Upper lobe of left lung (tissue), 6 donors: ENCODE measurements around the gene CBL. TPM values are rescaled to one million over a fixed set of nuclear protein-coding genes. Genes with fewer than 3 reads are reported as not detected.

Experiments used
- ATAC-seq, 2 donors: fragments of 200-7000 bp; cut with Tn5 transposase; one replicate each; pipeline ENCODE4 v1.9.1; 2022; ENCODE audit warnings: mild to moderate bottlenecking in 2 of 2, moderate library complexity in 2 of 2; ENCODE audit not compliant: low FRiP score in 2 of 2
- DNase-seq, 2 donors: peaks; one replicate each; pipeline ENCODE4 v3.0.0-alpha.2; 2019 to 2020
- H3K27ac ChIP-seq, 4 donors: fragments of 200-600 bp; sonication (generic); one replicate each; pipeline ENCODE4 v1.5.1; 2016 to 2019
- H3K27me3 ChIP-seq, 4 donors: fragments of 200-600 bp; sonication (generic); one replicate each; pipeline ENCODE4 v1.5.1; 2017 to 2019
- H3K36me3 ChIP-seq, 4 donors: fragments of 200-600 bp; sonication (generic); one replicate each; pipeline ENCODE4 v1.5.1; 2016 to 2019
- H3K4me1 ChIP-seq, 4 donors: fragments of 200-600 bp; sonication (generic); one replicate each; pipeline ENCODE4 v1.5.1; 2018 to 2019
- H3K4me3 ChIP-seq, 4 donors: fragments of 200-600 bp; sonication (generic); one replicate each; pipeline ENCODE4 v1.5.1; 2017 to 2019; ENCODE audit warnings: mild to moderate bottlenecking in 2 of 4, moderate library complexity in 1 of 4
- H3K9me3 ChIP-seq, 4 donors: fragments of 200-600 bp; sonication (generic); one replicate each; pipeline ENCODE4 v1.5.1; 2018 to 2019
- EP300 ChIP-seq, 4 donors: sonication (generic); formaldehyde crosslinking; IDR thresholded peaks; one replicate each; pipeline ENCODE4 v1.5.1; 2017; ENCODE audit warnings: antibody characterized with exemption in 4 of 4, control low read depth in 2 of 4
- POLR2A ChIP-seq, 4 donors: fragments of 450-650 bp; IDR thresholded peaks; one replicate each; pipeline ENCODE4 v1.5.1; 2016 to 2017; ENCODE audit warnings: antibody characterized with exemption in 4 of 4, mild to moderate bottlenecking in 2 of 4
- POLR2AphosphoS5 ChIP-seq, 2 donors: sonication (generic); formaldehyde crosslinking; IDR thresholded peaks; one replicate each; pipeline ENCODE4 v1.5.1; 2017; ENCODE audit warnings: antibody characterized with exemption in 2 of 2
- WGBS, 2 donors: methylation state at CpG; one replicate each; pipeline ENCODE4 v1.1.5; 2017 to 2018; 5-methylcytosine and 5-hydroxymethylcytosine counted together
- total RNA-seq, 6 donors: library from RNA; depleted of rRNA in 4 of 6; stranded (reverse); fragments of >200 nt in 4 of 6; gene quantifications; one replicate each; pipeline versions ENCODE4 v1.1.0 to v1.2.1, GENCODE V29; 2016 to 2021
- TF ChIP-seq, protein P1 (sequence below), 6 experiments: fragments of 450-650 bp in 4 of 6; fragments of 200-600 bp in 2 of 6; sonication (generic) in 2 of 6; IDR thresholded peaks; one replicate each; pipeline ENCODE4 v1.5.1; 2016 to 2019; ENCODE audit warnings: antibody characterized with exemption in 6 of 6
- donor health status: DM: no; HTN: no; CAD: no; lungs with moderate emphysema.
- donor health status: DM: no; HTN: yes; CAD: no; lungs with severe emphysema.

CBL gene
- total RNA-seq, 6 donors from 2014 or later = 15.4 to 32.2 (median 18.9) TPM

DNA sequence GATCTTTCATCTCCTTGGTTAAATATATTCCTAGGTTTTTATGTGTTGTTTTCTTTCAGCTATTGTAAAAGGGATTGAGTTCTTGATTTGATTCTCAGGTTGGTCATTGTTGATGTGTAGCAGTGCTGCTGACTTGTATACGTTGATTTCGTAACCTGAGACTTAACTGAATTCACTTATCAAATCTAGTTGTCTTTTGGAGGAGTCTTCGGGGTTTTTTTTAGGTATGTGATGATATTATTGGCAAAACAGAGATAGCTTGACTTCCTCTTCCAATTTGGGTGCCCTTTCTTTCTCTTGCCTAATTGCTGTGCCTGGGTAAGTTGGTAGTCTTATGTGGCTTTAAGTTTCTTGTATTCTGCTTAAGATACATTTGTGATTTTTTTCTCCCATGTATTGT lies 52.8 kb downstream of the CBL start:
- Histone ChIP-seq H3K4me3 (no peak overlapping the region), H3K27ac (no peak overlapping the region), H3K27me3 (no peaks in the 10 kb centered on the region), H3K4me1 (peaks cover 12 to 19% (median 14%) of the 10 kb centered on the region in 4 donors), H3K36me3 (no peaks in the 10 kb centered on the region), H3K9me3 (no peaks in the 10 kb centered on the region)
- ATAC-seq (no peak), DNase-seq (no peak)
- no peak for TF ChIP-seq POLR2A (IDR thresholded peaks at IDR 0.05)
- no peak for TF ChIP-seq POLR2AphosphoS5 (IDR thresholded peaks at IDR 0.05)
- no peak for TF ChIP-seq EP300 (IDR thresholded peaks at IDR 0.05)
- TF ChIP-seq, protein P1, sequence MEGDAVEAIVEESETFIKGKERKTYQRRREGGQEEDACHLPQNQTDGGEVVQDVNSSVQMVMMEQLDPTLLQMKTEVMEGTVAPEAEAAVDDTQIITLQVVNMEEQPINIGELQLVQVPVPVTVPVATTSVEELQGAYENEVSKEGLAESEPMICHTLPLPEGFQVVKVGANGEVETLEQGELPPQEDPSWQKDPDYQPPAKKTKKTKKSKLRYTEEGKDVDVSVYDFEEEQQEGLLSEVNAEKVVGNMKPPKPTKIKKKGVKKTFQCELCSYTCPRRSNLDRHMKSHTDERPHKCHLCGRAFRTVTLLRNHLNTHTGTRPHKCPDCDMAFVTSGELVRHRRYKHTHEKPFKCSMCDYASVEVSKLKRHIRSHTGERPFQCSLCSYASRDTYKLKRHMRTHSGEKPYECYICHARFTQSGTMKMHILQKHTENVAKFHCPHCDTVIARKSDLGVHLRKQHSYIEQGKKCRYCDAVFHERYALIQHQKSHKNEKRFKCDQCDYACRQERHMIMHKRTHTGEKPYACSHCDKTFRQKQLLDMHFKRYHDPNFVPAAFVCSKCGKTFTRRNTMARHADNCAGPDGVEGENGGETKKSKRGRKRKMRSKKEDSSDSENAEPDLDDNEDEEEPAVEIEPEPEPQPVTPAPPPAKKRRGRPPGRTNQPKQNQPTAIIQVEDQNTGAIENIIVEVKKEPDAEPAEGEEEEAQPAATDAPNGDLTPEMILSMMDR (IDR thresholded peaks at IDR 0.05) = no peak
- 69 to 70% methylated on average over 3 of the region's 3 CpGs for WGBS, 2 donors

DNA sequence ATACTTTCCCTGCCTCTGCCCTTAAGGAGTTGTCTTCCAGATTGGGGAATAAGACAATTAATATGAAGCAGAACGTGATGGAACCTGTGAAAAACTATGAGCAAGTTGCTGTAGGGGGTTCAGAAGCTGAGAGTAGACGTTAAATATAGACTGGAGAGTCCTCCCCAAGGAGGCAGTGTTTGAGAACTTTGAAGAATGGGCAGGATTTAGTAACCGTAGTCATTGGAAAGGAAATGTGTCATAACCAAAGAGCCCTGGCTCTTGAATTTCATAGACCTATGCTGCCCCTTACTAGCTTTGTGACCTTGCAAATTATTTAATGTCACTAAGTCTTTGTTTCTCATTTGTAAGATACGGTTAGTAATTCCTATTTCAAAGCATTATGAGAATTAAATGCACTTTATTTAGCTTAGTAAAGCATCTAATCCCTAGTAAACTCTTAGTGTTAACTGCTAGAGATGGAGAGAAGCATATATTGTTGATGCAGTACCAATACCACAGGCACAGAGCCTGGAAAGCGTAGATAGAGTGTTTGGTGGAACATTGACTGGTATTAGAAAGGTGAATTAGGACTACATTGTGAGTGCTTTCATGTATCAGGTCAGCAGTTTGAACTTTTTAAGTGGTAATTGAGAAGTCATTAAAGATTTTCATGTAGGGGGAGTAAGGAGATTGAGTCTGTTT lies 56.7 kb downstream of the CBL start:
- H3K4me1 ChIP-seq = peaks cover 14 to 23% (median 16%) of the 10 kb centered on the region in 4 donors
- WGBS, 2 donors = 48 to 52% methylated on average over 5 of the region's 5 CpGs
- peak overlapping the region; percentile 13 to 24 (median 15) for H3K27ac ChIP-seq
- TF ChIP-seq, protein P1 (IDR thresholded peaks at IDR 0.05) = no peak
- TF ChIP-seq POLR2A (IDR thresholded peaks at IDR 0.05) (no peak), POLR2AphosphoS5 (IDR thresholded peaks at IDR 0.05) (no peak), EP300 (IDR thresholded peaks at IDR 0.05) (no peak)
- no peak overlapping the region for H3K4me3 ChIP-seq
- ATAC-seq = no peak
- H3K9me3 ChIP-seq = no peaks in the 10 kb centered on the region
- no peaks in the 10 kb centered on the region for H3K36me3 ChIP-seq
- no peak for DNase-seq
- H3K27me3 ChIP-seq = no peaks in the 10 kb centered on the region

DNA sequence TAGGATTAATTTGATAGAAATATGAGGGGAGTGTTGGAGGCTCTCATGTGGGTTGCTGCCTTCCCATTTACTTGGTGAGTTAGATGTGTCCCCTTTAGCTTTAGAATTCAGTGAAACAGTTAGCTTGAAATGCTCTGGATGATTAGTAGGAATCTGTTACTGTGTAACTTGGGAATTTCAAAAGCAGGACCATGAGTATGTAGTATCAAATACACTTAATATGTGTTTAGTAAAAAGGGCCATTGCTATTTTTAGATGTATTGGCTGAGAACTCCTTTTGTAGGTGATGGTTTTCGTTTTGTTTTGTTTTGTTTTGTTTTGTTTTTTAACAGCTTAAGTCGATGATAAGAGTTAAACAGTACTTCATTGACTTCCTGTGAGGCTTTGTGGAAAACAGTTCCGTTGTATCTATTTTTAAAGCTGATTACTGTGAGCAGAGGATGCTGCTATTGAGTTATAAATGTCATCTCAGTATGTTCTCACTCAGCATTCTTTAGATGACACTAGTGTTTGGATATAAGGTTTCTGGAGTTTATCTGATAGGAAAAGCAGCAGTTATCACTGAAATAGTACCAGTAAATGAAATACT lies 57.3 kb downstream of the CBL start:
- 18 to 27% methylated on average over 3 of the region's 3 CpGs for WGBS, 2 donors
- Histone ChIP-seq H3K9me3 (no peaks in the 10 kb centered on the region), H3K4me1 (peaks cover 14 to 23% (median 16%) of the 10 kb centered on the region in 4 donors), H3K27ac (peak overlapping the region; percentile 13 to 24 (median 15)), H3K36me3 (no peaks in the 10 kb centered on the region), H3K27me3 (no peaks in the 10 kb centered on the region), H3K4me3 (no peak overlapping the region)
- DNase-seq = no peak
- TF ChIP-seq, protein P1 (IDR thresholded peaks at IDR 0.05) = no peak
- TF ChIP-seq EP300 (IDR thresholded peaks at IDR 0.05) = no peak
- no peak for TF ChIP-seq POLR2AphosphoS5 (IDR thresholded peaks at IDR 0.05)
- no peak for TF ChIP-seq POLR2A (IDR thresholded peaks at IDR 0.05)
- no peak for ATAC-seq

DNA sequence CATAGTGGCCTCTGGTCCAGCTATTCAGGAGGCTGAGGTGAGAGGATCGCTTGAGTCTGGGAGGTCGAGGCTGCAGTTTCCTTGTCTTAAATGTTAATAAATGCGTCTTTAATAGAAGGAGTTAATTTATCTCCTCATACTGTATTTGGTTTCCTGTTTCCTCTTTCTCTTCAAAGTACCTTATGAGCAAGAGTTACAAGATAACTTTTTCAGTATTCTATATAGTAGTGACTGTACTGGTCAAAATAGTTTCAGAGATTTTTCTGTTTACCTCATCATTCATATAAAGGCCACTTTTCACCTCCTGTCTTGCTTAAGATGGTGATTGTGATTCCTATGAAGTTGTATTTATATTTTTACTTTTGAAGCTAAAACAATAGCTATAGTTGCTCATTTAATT lies 59.9 kb downstream of the CBL start:
- DNase-seq (no peak), ATAC-seq (no peak)
- WGBS, 2 donors = 65 to 75% methylated on average over 3 of the region's 3 CpGs
- Histone ChIP-seq H3K27ac (no peak overlapping the region), H3K4me1 (peaks cover 14 to 23% (median 16%) of the 10 kb centered on the region in 4 donors), H3K27me3 (no peaks in the 10 kb centered on the region), H3K36me3 (no peaks in the 10 kb centered on the region), H3K4me3 (no peak overlapping the region), H3K9me3 (no peaks in the 10 kb centered on the region)
- TF ChIP-seq, protein P1 (IDR thresholded peaks at IDR 0.05) = no peak
- TF ChIP-seq EP300 (IDR thresholded peaks at IDR 0.05) (no peak), POLR2A (IDR thresholded peaks at IDR 0.05) (no peak), POLR2AphosphoS5 (IDR thresholded peaks at IDR 0.05) (no peak)
